ENCODE measurements around the gene GGCX.

Gene GGCX

DNA sequence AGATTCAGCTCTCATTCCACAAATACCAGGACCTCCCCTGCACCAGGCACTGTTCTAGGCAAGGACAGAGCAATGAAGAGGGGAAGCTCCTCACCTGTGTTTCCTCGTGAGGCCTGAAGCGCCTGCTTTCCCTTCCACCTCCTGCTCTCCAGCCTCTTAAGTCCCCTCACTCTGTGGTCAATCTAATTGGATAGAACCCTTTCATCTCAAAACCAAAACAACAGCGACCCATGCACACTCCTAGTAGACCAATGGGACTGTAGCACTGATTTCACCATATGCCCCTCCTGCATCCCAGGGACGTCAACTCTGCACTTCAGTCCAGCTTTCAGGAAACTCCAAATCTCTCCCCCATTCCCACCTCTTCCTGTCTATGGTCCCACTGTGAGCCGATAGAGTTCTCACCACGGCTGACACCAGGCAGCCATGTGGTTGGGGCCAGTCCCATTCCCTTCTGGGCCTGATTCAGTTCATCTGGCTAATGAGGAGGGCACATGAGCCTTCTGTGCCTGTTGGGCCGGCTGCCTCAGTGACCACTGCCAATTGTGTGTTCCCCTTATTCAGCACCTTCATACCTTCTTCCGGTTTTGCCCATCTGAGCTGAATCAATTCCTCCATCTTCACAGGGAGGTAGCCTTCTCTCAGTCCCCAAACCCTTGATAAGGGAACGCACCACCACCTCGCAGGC, 55.6 kb downstream of the GGCX start:
- Histone ChIP-seq H3K9me3 (ENCODE audit: low read length) (no peaks in the 10 kb centered on the region), H3K4me2 (ENCODE audit: low read length) (no peak overlapping the region), H3K36me3 (ENCODE audit: insufficient read depth, low read length) (no peaks in the 10 kb centered on the region), H3F3A (ENCODE audit: insufficient read depth, low read length) (no peaks in the 10 kb centered on the region), H3K79me2 (ENCODE audit: insufficient read depth, low read length) (no peaks in the 10 kb centered on the region), H4K20me1 (ENCODE audit: insufficient read depth, low read length) (no peaks in the 10 kb centered on the region), H3K9me2 (ENCODE audit: low read depth, low read length) (no peaks in the 10 kb centered on the region), H3K4me1 (ENCODE audit: insufficient read depth, low read length, severe bottlenecking) (no peaks in the 10 kb centered on the region), H3K27ac (ENCODE audit: low read depth, low read length, poor library complexity, severe bottlenecking) (no peak overlapping the region), H2AFZ (ENCODE audit: low read length) (no peak overlapping the region), H3K4me3 (ENCODE audit: low read depth, low read length, poor library complexity, severe bottlenecking) (no peak overlapping the region), H3K27me3 (ENCODE audit: insufficient read depth, low read length) (no peaks in the 10 kb centered on the region), H3K9ac (ENCODE audit: low read length) (no peak overlapping the region)
- no peak for TF ChIP-seq EZH2 (IDR thresholded peaks at IDR 0.05; ENCODE audit: borderline replicate concordance, low read length)
- no peak for TF ChIP-seq CTCF (IDR thresholded peaks at IDR 0.05; ENCODE audit: low read length)

DNA sequence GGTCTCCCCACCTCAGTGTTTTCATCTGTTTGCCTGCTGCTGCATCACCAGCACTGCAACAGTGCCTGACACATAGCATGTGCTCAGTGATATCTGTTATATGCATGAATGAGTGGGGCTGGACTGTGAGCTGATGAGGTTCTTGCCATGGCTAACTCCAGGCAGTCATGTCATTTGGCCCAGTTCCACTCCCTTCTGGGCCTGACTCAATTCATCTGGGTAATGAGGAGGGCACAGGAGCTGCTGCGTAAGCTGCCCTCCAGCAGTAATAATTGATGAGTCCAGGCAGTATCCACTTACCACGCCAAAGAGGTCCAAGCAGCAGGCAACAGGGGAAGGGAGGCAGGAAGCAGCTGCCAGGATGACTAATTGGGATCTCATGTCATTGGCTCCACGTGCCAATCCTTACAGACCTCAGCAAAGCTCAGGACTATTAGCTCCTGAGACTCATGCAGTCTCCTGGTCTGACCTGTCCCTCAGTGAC, 56.5 kb downstream of the GGCX start:
- no peak for TF ChIP-seq EZH2 (IDR thresholded peaks at IDR 0.05; ENCODE audit: borderline replicate concordance, low read length)
- no peak for TF ChIP-seq CTCF (IDR thresholded peaks at IDR 0.05; ENCODE audit: low read length)
- Histone ChIP-seq H3K4me1 (ENCODE audit: insufficient read depth, low read length, severe bottlenecking) (no peaks in the 10 kb centered on the region), H3K4me3 (ENCODE audit: low read depth, low read length, poor library complexity, severe bottlenecking) (no peak overlapping the region), H3K9me2 (ENCODE audit: low read depth, low read length) (no peaks in the 10 kb centered on the region), H3K27ac (ENCODE audit: low read depth, low read length, poor library complexity, severe bottlenecking) (no peak overlapping the region), H3K36me3 (ENCODE audit: insufficient read depth, low read length) (no peaks in the 10 kb centered on the region), H4K20me1 (ENCODE audit: insufficient read depth, low read length) (no peaks in the 10 kb centered on the region), H3F3A (ENCODE audit: insufficient read depth, low read length) (no peaks in the 10 kb centered on the region), H3K27me3 (ENCODE audit: insufficient read depth, low read length) (no peaks in the 10 kb centered on the region), H3K4me2 (ENCODE audit: low read length) (no peak overlapping the region), H3K79me2 (ENCODE audit: insufficient read depth, low read length) (no peaks in the 10 kb centered on the region), H3K9me3 (ENCODE audit: low read length) (no peaks in the 10 kb centered on the region), H3K9ac (ENCODE audit: low read length) (no peak overlapping the region), H2AFZ (ENCODE audit: low read length) (no peak overlapping the region)

DNA sequence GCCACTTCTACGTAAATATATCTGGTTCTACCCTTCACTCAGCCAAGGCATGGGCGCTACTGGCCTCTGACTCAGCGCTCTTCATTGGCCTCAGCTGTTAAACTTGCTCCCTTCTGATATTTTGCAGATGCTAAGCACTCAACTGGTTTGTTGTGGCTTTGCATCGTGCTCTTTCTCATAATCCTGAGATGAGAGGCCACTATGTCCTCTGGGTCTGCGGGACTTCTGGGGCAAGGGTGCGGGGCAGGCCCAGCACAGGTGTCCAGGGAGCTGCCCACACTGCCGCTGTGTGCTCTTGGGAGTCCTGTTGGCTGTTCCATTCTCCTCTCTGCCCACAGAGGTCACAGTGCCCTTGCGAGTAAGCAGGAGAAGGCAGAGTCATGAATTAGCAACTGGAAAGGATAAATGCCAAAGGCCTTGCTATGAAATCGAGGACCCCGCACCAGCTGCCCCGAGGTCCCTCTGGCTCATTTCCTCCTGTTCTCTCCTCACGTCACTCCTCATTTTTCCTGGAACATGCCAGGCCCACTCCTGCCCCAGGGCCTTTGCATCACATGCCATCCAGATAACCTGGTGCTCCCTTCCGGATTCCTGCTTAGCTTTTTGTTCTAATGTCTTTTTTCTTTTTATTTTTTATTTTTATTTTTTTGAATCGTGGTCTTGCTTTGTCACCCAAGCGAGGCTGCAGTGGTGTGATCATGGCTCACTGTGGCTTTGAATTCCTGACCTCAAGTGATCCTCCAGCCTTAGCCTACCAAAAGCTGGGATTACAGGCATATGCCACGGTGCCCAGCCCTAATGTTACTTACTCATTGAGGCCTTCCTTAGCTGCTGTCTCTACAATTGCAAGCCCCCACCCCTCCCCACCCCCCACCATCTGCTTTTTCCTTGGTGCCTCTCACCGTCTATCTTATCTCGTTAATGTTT, 57.2 kb downstream of the GGCX start:
- Histone ChIP-seq H3K4me2 (ENCODE audit: low read length) (no peak overlapping the region), H3K9me2 (ENCODE audit: low read depth, low read length) (no peaks in the 10 kb centered on the region), H3K27me3 (ENCODE audit: insufficient read depth, low read length) (no peaks in the 10 kb centered on the region), H3K27ac (ENCODE audit: low read depth, low read length, poor library complexity, severe bottlenecking) (no peak overlapping the region), H3K4me3 (ENCODE audit: low read depth, low read length, poor library complexity, severe bottlenecking) (no peak overlapping the region), H3F3A (ENCODE audit: insufficient read depth, low read length) (no peaks in the 10 kb centered on the region), H3K36me3 (ENCODE audit: insufficient read depth, low read length) (no peaks in the 10 kb centered on the region), H2AFZ (ENCODE audit: low read length) (no peak overlapping the region), H3K9me3 (ENCODE audit: low read length) (no peaks in the 10 kb centered on the region), H3K9ac (ENCODE audit: low read length) (no peak overlapping the region), H3K4me1 (ENCODE audit: insufficient read depth, low read length, severe bottlenecking) (no peaks in the 10 kb centered on the region), H3K79me2 (ENCODE audit: insufficient read depth, low read length) (no peaks in the 10 kb centered on the region), H4K20me1 (ENCODE audit: insufficient read depth, low read length) (no peaks in the 10 kb centered on the region)
- no peak for TF ChIP-seq CTCF (IDR thresholded peaks at IDR 0.05; ENCODE audit: low read length)
- no peak for TF ChIP-seq EZH2 (IDR thresholded peaks at IDR 0.05; ENCODE audit: borderline replicate concordance, low read length)
